Omental fat pad (tissue), 4 donors: ENCODE measurements around the gene TTC23. TPM values are rescaled to one million over a fixed set of nuclear protein-coding genes. Genes with fewer than 3 reads are reported as not detected.

Experiments
- ATAC-seq: fragments of 150-250 bp; one replicate; pipeline ENCODE4 v1.9.1; 2016; ENCODE audit warnings: mild to moderate bottlenecking, moderate library complexity; ENCODE audit not compliant: low FRiP score
- DNase-seq: peaks from one replicate; pipeline ENCODE4 v3.0.0-alpha.2; 2019; ENCODE audit warnings: low spot score
- CTCF ChIP-seq, 3 donors: fragments of 450-650 bp; IDR thresholded peaks; one replicate each; pipeline ENCODE4 v1.5.1; 2016 to 2017; ENCODE audit warnings: antibody characterized with exemption in 3 of 3, mild to moderate bottlenecking in 3 of 3, moderate library complexity in 2 of 3
- total RNA-seq, 4 donors: library from RNA; depleted of rRNA; stranded (reverse); fragments of >200 nt; gene quantifications; one replicate each; pipeline ENCODE4 v1.1.0, GENCODE V29; 2016

Gene TTC23
- total RNA-seq, 4 donors from 2014 or later: 11.9 to 42.2 (median 19.9) TPM

DNA sequence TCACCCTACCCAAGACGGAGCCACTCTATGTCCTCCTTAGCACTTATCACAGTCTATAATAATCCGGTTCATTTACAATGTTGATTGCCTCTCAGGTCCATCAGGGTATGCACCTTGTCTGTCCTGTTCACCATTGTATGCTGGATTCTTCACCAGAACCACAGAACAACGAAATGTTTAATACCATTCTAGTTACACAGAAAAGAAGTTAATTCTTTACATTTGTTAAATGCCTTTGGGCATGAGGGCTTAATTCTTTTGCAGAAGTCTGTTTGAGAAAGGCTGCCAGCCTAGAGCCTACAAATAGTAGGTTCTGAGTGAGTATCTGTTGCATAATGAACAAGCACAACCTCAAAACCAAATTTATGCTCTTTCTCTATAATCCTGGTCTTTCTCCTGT, 22.6 kb downstream of the TTC23 start:
- ATAC-seq (no peak), DNase-seq (no peak)
- TF ChIP-seq CTCF (IDR thresholded peaks at IDR 0.05): no peak

- DNase-seq: no peak
- no peak for TF ChIP-seq CTCF (IDR thresholded peaks at IDR 0.05)
- no peak for ATAC-seq
These were observed 24.8 kb downstream of the TTC23 start for GRCh38 chr15:99224372-99225214.

- TF ChIP-seq CTCF (IDR thresholded peaks at IDR 0.05): peak in 1 of 3 donors; percentile 39
- DNase-seq (peak; percentile 61), ATAC-seq (peak; percentile 68)
These were observed 36.1 kb downstream of the TTC23 start for GRCh38 chr15:99213187-99213811.

GRCh38 chr15:99212406-99212805, 37.0 kb downstream of the TTC23 start:
- TF ChIP-seq CTCF (IDR thresholded peaks at IDR 0.05): no peak
- DNase-seq: no peak
- ATAC-seq: no peak

DNA sequence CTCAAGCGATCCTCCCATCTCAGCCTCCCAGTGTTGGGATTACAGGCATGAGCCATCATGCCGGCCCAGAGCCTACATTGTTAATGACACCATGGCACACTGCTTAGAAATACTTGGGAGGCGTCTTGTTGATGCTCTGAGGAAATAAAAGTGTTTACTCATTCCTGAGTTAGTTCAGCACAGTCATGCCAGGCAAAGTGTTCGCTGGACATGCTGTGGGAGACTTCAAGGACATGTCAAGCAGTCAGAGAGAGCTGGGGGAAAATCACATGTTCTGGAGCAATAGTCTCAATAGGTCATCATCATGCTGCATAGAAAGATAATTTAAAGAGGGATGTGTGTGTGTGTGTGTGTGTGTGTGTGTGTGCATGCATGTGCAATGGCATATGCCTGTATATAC, 37.5 kb downstream of the TTC23 start:
- no peak for TF ChIP-seq CTCF (IDR thresholded peaks at IDR 0.05)
- ATAC-seq (no peak), DNase-seq (no peak)

DNA sequence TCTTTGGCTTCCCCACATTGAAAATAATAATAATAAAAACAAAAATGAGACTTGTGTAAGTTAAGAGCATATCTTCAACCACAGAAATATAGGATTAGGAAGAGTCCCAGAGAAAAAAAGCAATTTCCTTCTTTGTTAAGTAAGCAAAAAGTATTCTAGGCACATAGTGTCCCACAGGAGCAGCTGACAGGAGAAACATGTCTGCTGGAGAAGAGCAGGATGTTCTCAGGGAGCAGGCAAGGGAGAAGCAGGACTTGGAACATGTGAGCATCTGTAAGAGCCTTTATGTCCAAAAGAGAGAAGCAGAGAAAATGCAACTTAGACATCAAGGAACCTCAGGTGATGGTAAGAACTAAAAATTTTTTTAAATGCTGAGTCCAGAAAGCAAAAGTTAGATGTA, 39.0 kb downstream of the TTC23 start:
- no peak for DNase-seq
- TF ChIP-seq CTCF (IDR thresholded peaks at IDR 0.05): no peak
- ATAC-seq: no peak

GRCh38 chr15:99209326-99209725, 40.1 kb downstream of the TTC23 start:
- ATAC-seq (no peak), DNase-seq (no peak)
- no peak for TF ChIP-seq CTCF (IDR thresholded peaks at IDR 0.05)
